Ureter (tissue), 1 donor: ENCODE data around the gene OR56B1. TPM values are rescaled to one million over a fixed set of nuclear protein-coding genes. Genes with fewer than 3 reads are reported as not detected.

Experiments
- DNase-seq: peaks from one replicate; pipeline ENCODE4 v3.0.0-alpha.2; 2020; ENCODE audit warnings: low spot score
- total RNA-seq: library from RNA; stranded (reverse); gene quantifications from one replicate; pipeline ENCODE4 v1.2.4, GENCODE V29; 2023
- donor health status: DM: yes; HTN: yes; CAD: no.

The OR56B1 gene
- total RNA-seq, 1 donor from 2014 or later, result 0.26 TPM

DNA sequence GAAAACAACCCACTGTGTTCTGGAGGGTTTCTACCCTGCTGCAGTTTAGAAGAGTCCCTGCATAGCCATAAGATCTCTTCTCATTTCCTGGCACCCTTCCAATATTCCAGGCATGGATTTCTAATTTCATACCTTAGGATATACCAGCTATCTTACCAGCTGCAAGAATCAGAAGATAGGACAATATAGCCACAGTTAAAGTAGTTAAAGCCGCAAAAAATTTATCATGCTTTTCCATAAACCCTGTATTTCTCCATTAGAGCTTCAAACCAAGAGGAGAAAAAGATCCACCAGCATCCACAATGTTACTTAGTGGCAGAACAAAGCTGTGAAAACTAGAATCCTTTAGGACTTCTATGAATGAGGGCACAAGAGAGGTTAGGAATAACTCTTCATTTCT lies 8.6 kb upstream of the OR56B1 start:
- DNase-seq, result no peak

DNA sequence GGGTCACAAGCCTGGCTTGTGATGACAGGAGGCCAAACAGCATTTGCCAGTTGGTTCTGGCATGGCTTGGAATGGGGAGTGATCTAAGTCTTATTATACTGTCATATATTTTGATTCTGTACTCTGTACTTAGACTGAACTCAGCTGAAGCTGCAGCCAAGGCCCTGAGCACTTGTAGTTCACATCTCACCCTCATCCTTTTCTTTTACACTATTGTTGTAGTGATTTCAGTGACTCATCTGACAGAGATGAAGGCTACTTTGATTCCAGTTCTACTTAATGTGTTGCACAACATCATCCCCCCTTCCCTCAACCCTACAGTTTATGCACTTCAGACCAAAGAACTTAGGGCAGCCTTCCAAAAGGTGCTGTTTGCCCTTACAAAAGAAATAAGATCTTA lies 843 bp downstream of the OR56B1 start:
- no peak for DNase-seq

DNA sequence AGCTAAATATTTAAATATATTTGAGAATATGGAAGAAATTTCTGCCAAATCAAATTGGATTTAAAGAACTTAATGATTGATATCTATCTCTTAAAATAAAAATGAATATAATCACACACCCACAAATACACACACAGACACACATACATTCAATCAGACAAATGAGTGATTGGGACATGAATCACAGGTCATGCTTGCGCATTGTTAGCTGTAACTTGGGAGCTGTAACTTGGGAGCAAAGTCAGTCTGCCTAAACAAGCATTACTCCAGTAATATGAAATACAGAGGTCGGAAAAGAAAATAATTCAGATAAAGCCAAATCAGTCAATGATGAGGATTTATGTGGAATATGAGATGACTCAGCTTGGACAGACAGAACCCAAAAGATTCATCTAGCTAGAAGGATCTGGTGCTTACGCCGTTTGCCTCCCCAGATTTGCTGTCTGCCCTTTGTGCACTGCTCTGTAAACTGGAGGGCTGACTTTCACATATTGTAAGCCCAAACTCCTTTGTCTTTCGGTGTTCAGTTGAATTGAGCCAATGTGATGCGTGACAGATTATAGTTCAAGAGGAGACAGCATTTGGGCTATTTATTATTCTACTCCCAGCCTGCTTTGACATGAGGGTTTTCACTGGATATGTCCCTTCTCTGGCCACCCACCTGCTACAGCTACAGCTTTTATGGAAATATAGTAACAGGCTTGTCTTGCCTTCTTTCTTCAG lies 1.6 kb downstream of the OR56B1 start:
- DNase-seq, result no peak

DNA sequence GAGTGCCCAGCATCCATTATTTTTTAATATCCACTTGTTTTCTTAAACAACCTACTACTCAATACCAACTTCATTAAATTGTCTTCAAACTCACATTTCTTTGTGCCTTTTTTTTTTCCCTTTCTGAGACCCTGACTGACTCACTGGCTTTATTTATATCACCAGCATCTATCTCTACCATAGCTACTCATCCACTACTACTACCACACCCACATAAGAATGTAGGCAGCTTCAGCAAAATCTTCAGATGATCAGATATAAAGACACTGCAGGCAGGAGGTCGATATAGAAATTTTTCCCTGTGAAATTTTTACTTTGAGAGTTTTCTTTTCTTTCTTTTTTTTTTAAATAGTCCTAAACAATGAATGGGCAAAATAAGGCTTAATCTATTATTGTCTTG lies 2.2 kb downstream of the OR56B1 start:
- DNase-seq, result no peak

DNA sequence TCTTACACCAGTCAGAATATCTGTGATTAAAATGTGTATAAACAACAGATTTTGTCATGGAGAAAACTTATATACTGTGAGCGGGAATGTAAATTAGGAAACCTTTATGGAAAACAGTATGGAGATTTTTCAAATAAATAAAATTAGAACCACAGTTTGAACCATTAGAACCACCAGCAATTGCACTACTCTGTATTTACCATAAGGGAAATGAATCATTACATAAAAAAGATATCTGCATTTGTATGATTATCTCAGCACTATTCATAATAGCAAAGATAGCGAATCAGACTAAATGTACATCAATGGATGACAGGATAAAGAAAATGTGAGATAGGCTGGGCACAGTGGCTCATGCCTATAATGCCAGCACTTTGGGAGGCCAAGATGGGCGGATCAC lies 10.4 kb downstream of the OR56B1 start:
- no peak for DNase-seq

DNA sequence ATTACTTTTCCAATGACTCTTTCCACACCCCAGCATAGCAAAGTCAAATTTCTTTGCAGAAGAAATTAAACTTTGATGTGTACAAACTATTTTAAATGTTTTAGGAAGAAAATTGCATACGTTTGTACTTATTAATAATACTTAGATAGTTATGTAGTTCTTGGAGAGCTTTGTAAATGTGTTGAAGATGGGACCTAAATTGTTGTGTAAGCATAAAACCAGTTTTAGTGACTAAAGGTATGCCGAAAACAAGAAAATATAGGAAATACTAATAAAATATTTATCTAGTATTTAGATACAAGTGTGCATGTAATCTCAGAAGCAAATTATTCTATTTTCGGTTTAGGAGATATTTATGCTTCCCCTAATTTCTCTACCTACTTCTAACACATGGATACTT lies 13.6 kb downstream of the OR56B1 start:
- no peak for DNase-seq

DNA sequence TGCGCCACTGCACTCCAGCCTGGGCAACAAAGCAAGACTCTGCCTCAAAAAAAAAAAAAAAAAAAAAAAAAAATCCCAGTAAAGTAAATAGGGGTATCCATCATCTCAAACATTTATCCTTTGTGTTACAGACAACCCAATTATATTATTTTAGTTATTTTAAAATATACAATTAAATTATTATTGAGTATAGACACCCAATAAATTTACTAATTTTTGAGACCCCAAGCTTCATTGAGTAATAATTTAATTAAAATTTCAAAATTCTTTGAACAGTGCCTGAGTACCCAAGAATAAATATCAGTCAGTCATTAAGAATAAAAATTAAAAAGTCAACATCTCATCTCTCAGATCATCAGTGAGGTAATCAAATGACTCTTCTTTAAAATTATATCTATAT lies 17.7 kb downstream of the OR56B1 start, which contains the start of gene OR52N4:
OR52N4 (plus strand) TSS at position 301 of the 400 bp plus-strand sequence. CDS start 498 bp downstream, outside the sequence.
- DNase-seq, result no peak

DNA sequence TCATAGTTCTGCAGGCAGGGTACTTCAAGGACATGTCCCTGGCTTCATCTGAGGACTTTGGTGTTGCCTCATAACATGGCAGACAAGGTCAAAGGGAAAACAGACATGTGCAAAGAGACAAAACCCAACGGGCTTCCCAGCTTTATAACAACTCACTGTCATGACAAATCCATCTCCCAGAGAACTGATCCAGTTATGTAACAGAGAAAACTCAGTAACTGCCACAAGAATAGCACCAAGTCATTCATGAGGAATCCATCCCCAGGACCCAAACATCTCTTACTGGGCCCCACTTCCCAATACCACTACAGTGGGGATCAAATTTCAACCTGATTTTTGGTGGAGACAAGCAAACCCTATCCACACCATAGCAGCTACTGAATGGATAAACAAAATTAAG lies 30.8 kb downstream of the OR56B1 start:
- DNase-seq, result no peak

DNA sequence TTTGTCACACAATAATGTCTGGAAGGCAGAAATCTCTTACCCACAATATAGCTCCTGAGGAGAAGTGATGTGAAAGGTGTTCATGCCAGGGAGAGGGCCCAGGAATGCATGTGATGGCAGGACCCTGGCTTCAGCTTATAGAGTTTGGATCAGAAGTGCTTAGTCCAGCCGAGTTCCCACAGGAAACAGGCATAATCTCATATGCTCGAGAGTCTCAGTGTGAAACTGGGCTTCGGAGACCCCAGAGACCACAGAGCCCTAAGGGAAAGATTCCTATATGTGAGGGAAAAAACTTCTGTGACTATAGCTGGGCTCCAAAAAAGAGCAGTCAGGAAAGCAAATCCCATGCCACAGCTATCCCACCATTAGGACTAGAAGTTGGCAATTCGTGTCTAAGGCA lies 47.0 kb downstream of the OR56B1 start, which contains the start of gene OR52N5:
OR52N5 (minus strand) TSS at position 101 of the 400 bp plus-strand sequence. CDS start 4,721 bp downstream, outside the sequence.
- DNase-seq, result no peak

Other genes starting within 250 kb of the OR56B1 start
- not detected for gene OR52D1, start 247.8 kb upstream of the OR56B1 start, total RNA-seq
- 0.70 TPM for gene UBQLN3, start 226.5 kb upstream of the OR56B1 start, total RNA-seq
- 1.4 TPM for gene UBQLNL, start 219.7 kb upstream of the OR56B1 start, total RNA-seq
- gene OR52H1, start 187.9 kb upstream of the OR56B1 start, total RNA-seq, result 0.73 TPM
- not detected for gene OR52B6, start 155.6 kb upstream of the OR56B1 start, total RNA-seq
- gene TRIM6, start 139.8 kb upstream of the OR56B1 start, total RNA-seq, result 13.5 TPM
- 9.1 TPM for gene TRIM34, start 111.4 kb upstream of the OR56B1 start, total RNA-seq
- 34.5 TPM for gene TRIM5, start 51.4 kb upstream of the OR56B1 start, total RNA-seq
- gene TRIM22, start 46.7 kb upstream of the OR56B1 start, total RNA-seq, result 86.6 TPM
- gene OR52N4, start 17.8 kb downstream of the OR56B1 start, total RNA-seq, result 0.75 TPM
- gene OR52N5, start 46.9 kb downstream of the OR56B1 start, total RNA-seq, result not detected
- gene OR52N1, start 54.8 kb downstream of the OR56B1 start, total RNA-seq, result 0.26 TPM
- not detected for gene OR52N2, start 72.5 kb downstream of the OR56B1 start, total RNA-seq
- not detected for gene OR52E6, start 105.4 kb downstream of the OR56B1 start, total RNA-seq
- gene OR52E8, start 121.2 kb downstream of the OR56B1 start, total RNA-seq, result not detected
- not detected for gene OR52E4, start 144.2 kb downstream of the OR56B1 start, total RNA-seq
- not detected for gene OR52E5, start 156.8 kb downstream of the OR56B1 start, total RNA-seq
- not detected for gene OR56A3, start 205.8 kb downstream of the OR56B1 start, total RNA-seq
- gene OR56A5, start 232.0 kb downstream of the OR56B1 start, total RNA-seq, result not detected